SK-N-SH (cell line): Measurements from ENCODE around the gene CSNK1A1L. TPM values are rescaled to one million over a fixed set of nuclear protein-coding genes. Genes with fewer than 3 reads are reported as not detected.
A peak's percentile ranks its signal among the peaks of the same experiment; 100 is the strongest.

Experiments
- CTCF ChIA-PET: fragments of 300-600, 350-600 bp; formaldehyde crosslinking; extraction: SDS; loops from one replicate; lab custom pipeline; 2021; lab: Yijun Ruan, JAX
- POLR2A ChIA-PET: fragments of 350-600 bp; sonication (Branson Sonifier 250); formaldehyde crosslinking; extraction: SDS; loops from one replicate; lab custom pipeline; 2020; ENCODE audit warnings: antibody characterized with exemption, inconsistent platforms; lab: Yijun Ruan, JAX
- DNase-seq: peaks from one replicate; pipeline ENCODE4 v3.0.0; 2012
- H2AFZ ChIP-seq: fragments of 200-600 bp; sonication (generic); 2 replicates; pipeline ENCODE4 v1.8.1; 2016; ENCODE audit warnings: antibody characterized with exemption, mild to moderate bottlenecking, low read depth
- H3F3A ChIP-seq: fragments of 200-600 bp; sonication (generic); replicated peaks from 2 replicates; pipeline ENCODE3; 2016; ENCODE audit warnings: antibody characterized with exemption, mild to moderate bottlenecking; ENCODE audit not compliant: insufficient read depth
- H3K27ac ChIP-seq, 2 experiments: fragments of 200-500 bp in 1 of 2; fragments of 200-600 bp in 1 of 2; sonication (Bioruptor generic) in 1 of 2; sonication (generic), shearing (Covaris generic) in 1 of 2; 2 replicates each; pipeline versions ENCODE4 v1.5.1 to v1.6.1; 2014 to 2016; ENCODE audit warnings: low read depth in 2 of 2, inconsistent platforms in 1 of 2, low read length in 1 of 2, mild to moderate bottlenecking in 1 of 2, mixed read lengths in 1 of 2
- H3K27me3 ChIP-seq: fragments of 200-600 bp; sonication (generic), shearing (Covaris generic); 2 replicates; pipeline ENCODE4 v1.6.1; 2016; ENCODE audit warnings: mixed run types; ENCODE audit not compliant: insufficient read depth
- H3K36me3 ChIP-seq, 2 experiments: fragments of 200-500 bp in 1 of 2; fragments of 200-600 bp in 1 of 2; sonication (Bioruptor generic) in 1 of 2; sonication (generic) in 1 of 2; replicated peaks in 1 of 2; 2 replicates each; pipeline versions ENCODE3 to v1.5.1; 2014 to 2016; ENCODE audit warnings: low read length in 1 of 2, mild to moderate bottlenecking in 1 of 2; ENCODE audit not compliant: insufficient read depth in 2 of 2, control insufficient read depth in 1 of 2
- H3K4me1 ChIP-seq, 2 experiments: fragments of 200-500 bp in 1 of 2; fragments of 200-600 bp in 1 of 2; sonication (Bioruptor generic) in 1 of 2; sonication (generic), shearing (Covaris generic) in 1 of 2; 2 replicates each; pipeline versions ENCODE4 v1.5.1 to v1.6.1; 2014 to 2016; ENCODE audit warnings: low read depth in 1 of 2, low read length in 1 of 2, mixed run types in 1 of 2; ENCODE audit not compliant: insufficient read depth in 2 of 2, control insufficient read depth in 1 of 2
- H3K4me2 ChIP-seq: fragments of 200-600 bp; sonication (generic), shearing (Covaris generic); 2 replicates; pipeline ENCODE4 v1.6.1; 2017; ENCODE audit warnings: mixed run types
- H3K4me3 ChIP-seq, 2 experiments: fragments of 200-500 bp in 1 of 2; fragments of 200-600 bp in 1 of 2; sonication (Bioruptor generic) in 1 of 2; sonication (generic), shearing (Covaris generic) in 1 of 2; 2 replicates each; pipeline versions ENCODE4 v1.5.1 to v1.8.1; 2014 to 2016; ENCODE audit warnings: low read depth in 2 of 2, inconsistent platforms in 1 of 2, low read length in 1 of 2, mild to moderate bottlenecking in 1 of 2, mixed read lengths in 1 of 2, moderate library complexity in 1 of 2
- H3K79me2 ChIP-seq: fragments of 200-600 bp; sonication (generic); 2 replicates; pipeline ENCODE4 v1.8.1; 2017; ENCODE audit warnings: mild to moderate bottlenecking; ENCODE audit not compliant: insufficient read depth
- H3K9ac ChIP-seq: fragments of 200-600 bp; sonication (generic); 2 replicates; pipeline ENCODE4 v1.6.1; 2017; ENCODE audit warnings: mixed run types
- H3K9me2 ChIP-seq: fragments of 200-600 bp; sonication (generic); 2 replicates; pipeline ENCODE4 v1.6.1; 2017; ENCODE audit warnings: mixed run types
- H3K9me3 ChIP-seq: fragments of 200-600 bp; sonication (generic); 2 replicates; pipeline ENCODE4 v1.6.1; 2017; ENCODE audit warnings: mixed run types, mild to moderate bottlenecking, moderate library complexity
- H4K20me1 ChIP-seq: fragments of 200-600 bp; sonication (generic); 2 replicates; pipeline ENCODE4 v1.6.1; 2017; ENCODE audit warnings: mild to moderate bottlenecking, mixed run types; ENCODE audit not compliant: insufficient read depth
- CHD2 ChIP-seq: fragments of 150-350 bp; IDR thresholded peaks from 2 replicates; pipeline ENCODE4 v1.6.1; 2018; ENCODE audit warnings: low read length; ENCODE audit not compliant: partially characterized antibody
- EP300 ChIP-seq, 2 experiments: IDR thresholded peaks; 2 replicates each; pipeline versions ENCODE4 v1.4.0 to v1.6.1; 2012; ENCODE audit warnings: borderline replicate concordance in 1 of 2, low read depth in 1 of 2, low read length in 1 of 2
- IRF3 ChIP-seq: fragments of 150-350 bp; IDR thresholded peaks from 2 replicates; pipeline ENCODE4 v1.6.1; 2016; ENCODE audit warnings: mild to moderate bottlenecking, low read depth, low read length
- MAX ChIP-seq: IDR thresholded peaks from 2 replicates; pipeline ENCODE4 v1.4.0; 2012; ENCODE audit warnings: low read depth
- NFIC ChIP-seq: IDR thresholded peaks from 2 replicates; pipeline ENCODE4 v1.4.0; 2012; ENCODE audit warnings: borderline replicate concordance
- PBX3 ChIP-seq: IDR thresholded peaks from 2 replicates; pipeline ENCODE4; 2012
- POLR2AphosphoS5 ChIP-seq: IDR thresholded peaks from 2 replicates; pipeline ENCODE4 v1.6.1; 2012; ENCODE audit warnings: low read depth, low read length
- RXRA ChIP-seq: IDR thresholded peaks from 2 replicates; pipeline ENCODE4 v1.4.0; 2012; ENCODE audit warnings: low read depth, mild to moderate bottlenecking, borderline replicate concordance
- TCF12 ChIP-seq: IDR thresholded peaks from 2 replicates; pipeline ENCODE4 v1.4.0; 2012
- YY1 ChIP-seq: IDR thresholded peaks from 2 replicates; pipeline ENCODE4 v1.4.0; 2012; ENCODE audit warnings: low read depth, mild to moderate bottlenecking
- WGBS: methylation state at CpG from one replicate; pipeline ENCODE4 v1.1.6; 2017; ENCODE audit warnings: low lambda C conversion rate; 5-methylcytosine and 5-hydroxymethylcytosine counted together
- polyA plus RNA-seq, 3 experiments: library from polyadenylated mRNA; depleted of rRNA; stranded (reverse); fragments of >200 nt; gene quantifications; 2 replicates each; pipeline ENCODE4 v1.2.3, GENCODE V29; 2012

The CSNK1A1L gene
- polyA plus RNA-seq, 1 of the 3 experiments (the other 2 are of a cell fraction): not detected

- Histone ChIP-seq H3K4me1 (no peaks in the 10 kb centered on the region), H3K27ac (no peak overlapping the region), H3F3A (no peaks in the 10 kb centered on the region), H3K4me3 (no peak overlapping the region), H3K9ac (no peak overlapping the region), H3K9me3 (no peaks in the 10 kb centered on the region), H3K36me3 (no peaks in the 10 kb centered on the region), H3K79me2 (no peaks in the 10 kb centered on the region), H3K27me3 (no peaks in the 10 kb centered on the region), H3K9me2 (no peaks in the 10 kb centered on the region), H3K4me2 (no peak overlapping the region), H2AFZ (no peak overlapping the region), H4K20me1 (no peaks in the 10 kb centered on the region)
- POLR2A ChIA-PET: no interaction called here
- TF ChIP-seq YY1 (no peak), TCF12 (no peak), CHD2 (no peak), IRF3 (no peak)
- CTCF ChIA-PET: interaction anchor here (0.6 kb wide), 1 partner anchor 21 kb away, joined by 3 read pairs; no protein-coding TSS in a partner anchor
- DNase-seq: no peak
Measured at GRCh38 chr13:37100731-37101130, 4.7 kb downstream of the CSNK1A1L start.

- ChIA-PET POLR2A (no interaction called here), CTCF (no interaction called here)
- no peaks in the 10 kb centered on the region for H3K4me1 ChIP-seq
- H3K36me3 ChIP-seq: no peaks in the 10 kb centered on the region
- peak overlapping the region in 1 of 2 experiments; percentile 78; a peak in 2 of 4 replicates for H3K27ac ChIP-seq
- no peak for DNase-seq
- no peaks in the 10 kb centered on the region for H3F3A ChIP-seq
- H3K4me2 ChIP-seq: no peak overlapping the region; the same call in 1 of the 2 replicates
- no peaks in the 10 kb centered on the region for H4K20me1 ChIP-seq
- no peaks in the 10 kb centered on the region for H3K79me2 ChIP-seq
- H3K9ac ChIP-seq: peak overlapping the region; percentile 29; the same call in 1 of the 2 replicates
- no peaks in the 10 kb centered on the region for H3K9me3 ChIP-seq
- H2AFZ ChIP-seq: 0 out of 2 replicates have a peak overlapping the region, but pooled peaks have one; percentile 43
- H3K27me3 ChIP-seq: no peaks in the 10 kb centered on the region
- H3K4me3 ChIP-seq: no peak overlapping the region
- WGBS: 20% methylated on average over 4 of the region's 4 CpGs
- no peaks in the 10 kb centered on the region for H3K9me2 ChIP-seq
- TF ChIP-seq PBX3 (peak; percentile 72), NFIC (peak; percentile 27; the same call in 1 of the 2 replicates), MAX (no peak), POLR2AphosphoS5 (no peak), EP300 (IDR thresholded peaks at IDR 0.05; ENCODE audit: borderline replicate concordance in 1 of 2, low read depth in 1 of 2, low read length in 1 of 2) (peak in 1 of 2 experiments; percentile 65; a peak in 1 of 4 replicates), TCF12 (peak; percentile 51), RXRA (0 out of 2 replicates have a peak, but pooled peaks have one; percentile 32)
Measured at GRCh38 chr13:37097076-37097475, 8.4 kb downstream of the CSNK1A1L start.
